ENCODE data around the gene SLC12A5. TPM values are rescaled to one million over a fixed set of nuclear protein-coding genes. Genes with fewer than 3 reads are reported as not detected.
"Not testable (repeated sequence)": the region's sequence is repeated elsewhere in the genome, so short reads cannot be mapped to it uniquely, and the experiment has no call there.

SLC12A5 gene
- total RNA-seq, 2 experiments from 2014 or later, result 1.3 to 1.7 TPM

- ChIA-PET POLR2A (no interaction called here), CTCF (interaction anchor here (0.6 to 2.7 kb wide), 6 partner anchors 54 to 114 kb away, joined by 3 to 24 read pairs (median 8); partner anchors contain the start of gene ZNF335)
- Mint-ChIP-seq H3K27me3 (ENCODE audit: low read depth) (no peaks in the 10 kb centered on the region), H3K36me3 (ENCODE audit: low read depth) (peaks cover 7% of the 10 kb centered on the region), H3K4me3 (no peak overlapping the region), H3K4me1 (ENCODE audit: low read depth) (peaks cover 33% of the 10 kb centered on the region), H3K9me3 (ENCODE audit: insufficient read depth) (no peaks in the 10 kb centered on the region), H3K27ac (no peak overlapping the region)
- no peak for ATAC-seq
- no peak for DNase-seq
These were observed 56.3 kb downstream of the SLC12A5 start for GRCh38 chr20:46085179-46085851.

DNA sequence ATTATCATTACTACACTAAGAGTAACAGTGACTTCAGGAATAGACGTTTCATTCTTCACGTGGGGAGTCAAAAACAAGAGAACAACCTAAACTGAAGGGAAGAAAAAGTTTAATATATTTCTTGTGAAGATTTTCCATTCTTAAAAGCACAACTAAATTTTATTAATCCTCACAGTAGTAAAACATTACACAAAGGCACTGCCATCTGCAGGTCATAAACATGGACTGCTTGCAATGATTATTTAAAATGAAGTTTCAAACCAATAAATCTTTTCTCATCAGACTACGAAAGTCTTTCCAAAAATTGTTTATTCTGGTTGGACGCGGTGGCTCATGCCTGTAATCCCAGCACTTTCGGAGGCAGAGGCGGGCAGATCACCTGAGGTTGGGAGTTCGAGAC is 58.1 kb downstream of the SLC12A5 start:
- Mint-ChIP-seq H3K4me3 (no peak overlapping the region), H3K36me3 (ENCODE audit: low read depth) (peaks cover 7% of the 10 kb centered on the region), H3K27ac (no peak overlapping the region), H3K4me1 (ENCODE audit: low read depth) (peaks cover 38% of the 10 kb centered on the region), H3K9me3 (ENCODE audit: insufficient read depth) (no peaks in the 10 kb centered on the region), H3K27me3 (ENCODE audit: low read depth) (no peaks in the 10 kb centered on the region)
- no peak for ATAC-seq
- POLR2A ChIA-PET, result interaction anchor here (0.9 kb wide), 1 partner anchor 26 kb away, joined by 3 read pairs; no protein-coding TSS in a partner anchor
- no peak for DNase-seq
- CTCF ChIA-PET, result interaction anchor here (0.9 to 2.4 kb wide), 8 partner anchors 17 to 313 kb away, joined by 3 to 24 read pairs (median 6); no protein-coding TSS in a partner anchor

- Mint-ChIP-seq H3K36me3 (ENCODE audit: low read depth) (peaks cover 7% of the 10 kb centered on the region), H3K9me3 (ENCODE audit: insufficient read depth) (no peaks in the 10 kb centered on the region), H3K27me3 (ENCODE audit: low read depth) (no peaks in the 10 kb centered on the region), H3K4me1 (ENCODE audit: low read depth) (peaks cover 40% of the 10 kb centered on the region), H3K4me3 (peak overlapping the region; percentile 78), H3K27ac (peak overlapping the region; percentile 86)
- no peak for ATAC-seq
- ChIA-PET POLR2A (interaction anchor here (0.6 to 1.6 kb wide), 6 partner anchors 23 to 231 kb away, joined by 3 to 6 read pairs (median 3); partner anchors contain the start of genes ACOT8, PCIF1 and ZSWIM3), CTCF (interaction anchor here (0.7 to 2.4 kb wide), 20 partner anchors 9 to 118 kb away, joined by 3 to 24 read pairs (median 4); no protein-coding TSS in a partner anchor)
- peak; percentile 34 for DNase-seq
These were observed 59.6 kb downstream of the SLC12A5 start for GRCh38 chr20:46088409-46089166.

DNA sequence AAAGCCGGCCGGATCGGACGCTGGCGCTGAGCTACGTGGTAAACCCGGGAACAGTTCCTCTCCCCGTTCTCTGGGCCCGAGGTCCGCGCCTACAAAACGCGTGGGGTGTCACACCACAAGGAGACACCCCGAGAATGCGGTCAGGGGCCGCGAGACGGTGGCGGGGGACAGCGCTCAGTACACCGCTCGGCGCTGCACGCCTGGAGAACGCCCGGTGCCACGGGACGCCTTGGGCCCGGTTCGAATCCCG is 60.1 kb downstream of the SLC12A5 start:
- POLR2A ChIA-PET, result interaction anchor here (0.6 to 1.6 kb wide), 4 partner anchors 23 to 155 kb away, joined by 3 to 6 read pairs (median 4); partner anchors contain the start of gene PCIF1

GRCh38 chr20:46089417-46090388 is 60.7 kb downstream of the SLC12A5 start, which contains the start of gene NCOA5:
Gene NCOA5, minus strand, starts transcription at chr20:46089962. Its CDS starts 10,538 bp downstream, at chr20:46079424.
- Mint-ChIP-seq H3K36me3 (ENCODE audit: low read depth) (peaks cover 7% of the 10 kb centered on the region), H3K4me1 (ENCODE audit: low read depth) (peaks cover 40% of the 10 kb centered on the region), H3K9me3 (ENCODE audit: insufficient read depth) (no peaks in the 10 kb centered on the region), H3K27me3 (ENCODE audit: low read depth) (no peaks in the 10 kb centered on the region), H3K27ac (peak within 1 kb of the TSS; percentile 86), H3K4me3 (peak within 1 kb of the TSS; percentile 78)
- ChIA-PET POLR2A (interaction anchor here (0.6 to 1.6 kb wide), 4 partner anchors 24 to 290 kb away, joined by 3 to 6 read pairs (median 3); partner anchors contain the start of gene PCIF1), CTCF (interaction anchor here (1.3 to 2.4 kb wide), 6 partner anchors 10 to 119 kb away, joined by 4 to 24 read pairs (median 14); no protein-coding TSS in a partner anchor)
- peak; percentile 96 for DNase-seq
- peak; percentile 91 for ATAC-seq

More for the DNA sequence above, 60.1 kb downstream of the SLC12A5 start:
- Mint-ChIP-seq H3K27ac (peak overlapping the region; percentile 86), H3K4me1 (ENCODE audit: low read depth) (peaks cover 40% of the 10 kb centered on the region), H3K4me3 (peak overlapping the region; percentile 78), H3K9me3 (ENCODE audit: insufficient read depth) (no peaks in the 10 kb centered on the region), H3K27me3 (ENCODE audit: low read depth) (no peaks in the 10 kb centered on the region), H3K36me3 (ENCODE audit: low read depth) (peaks cover 7% of the 10 kb centered on the region)
- CTCF ChIA-PET, result interaction anchor here (1.3 to 2.4 kb wide), 10 partner anchors 9 to 119 kb away, joined by 3 to 24 read pairs (median 6); no protein-coding TSS in a partner anchor
- ATAC-seq (peak; percentile 51), DNase-seq (no peak)

DNA sequence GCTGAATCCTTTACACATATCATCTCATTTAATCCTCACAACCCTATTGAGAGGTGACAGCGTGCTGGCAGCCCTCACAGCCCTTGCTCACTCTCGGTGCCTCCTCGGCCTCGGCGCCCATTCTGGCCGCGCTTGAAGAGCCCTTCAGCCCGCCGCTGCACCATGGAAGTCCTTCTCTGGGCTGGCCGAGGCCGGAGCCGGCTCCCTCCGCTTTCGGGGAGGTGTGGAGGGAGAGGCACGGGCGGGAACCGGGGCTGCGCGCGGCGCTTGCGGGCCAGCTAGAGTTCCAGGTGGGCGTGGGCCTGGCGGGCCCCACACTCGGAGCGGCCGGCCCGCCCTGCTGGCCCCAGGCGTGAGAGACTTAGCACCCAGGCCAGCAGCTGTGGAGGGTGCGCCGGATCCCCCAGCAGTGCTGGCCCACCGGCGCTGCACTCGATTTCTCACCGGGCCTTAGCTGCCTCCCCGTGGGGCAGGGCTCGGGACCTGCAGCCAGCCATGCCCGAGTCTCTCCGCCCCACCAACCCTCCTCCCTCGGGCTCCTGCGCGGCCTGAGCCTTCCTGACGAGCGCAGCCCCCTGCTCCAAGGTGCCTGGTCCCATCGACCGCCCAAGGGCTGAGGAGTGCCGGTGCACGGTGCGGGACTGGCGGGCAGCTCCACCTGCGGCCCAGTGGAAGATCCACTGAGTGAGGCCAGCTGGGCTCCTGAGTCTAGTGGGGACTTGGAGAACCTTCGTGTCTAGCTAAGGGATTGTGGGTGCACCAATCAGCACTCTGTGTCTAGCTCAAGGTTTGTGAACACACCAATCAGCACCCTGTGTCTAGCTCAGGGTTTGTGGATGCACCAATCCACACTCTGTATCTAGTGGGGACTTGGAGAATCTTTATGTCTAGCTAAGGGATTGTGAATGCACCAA is 62.9 kb downstream of the SLC12A5 start:
- ATAC-seq, result not testable (repeated sequence)

GRCh38 chr20:46093531-46093930 is 64.5 kb downstream of the SLC12A5 start:
- peaks cover 4% of the 10 kb centered on the region for H3K27me3 Mint-ChIP-seq (ENCODE audit: low read depth)
- no peak for DNase-seq
- H3K36me3 Mint-ChIP-seq (ENCODE audit: low read depth), result no peaks in the 10 kb centered on the region
- ATAC-seq, result no peak
- no peak overlapping the region for H3K4me3 Mint-ChIP-seq
- no peaks in the 10 kb centered on the region for H3K9me3 Mint-ChIP-seq (ENCODE audit: insufficient read depth)
- peaks cover 15% of the 10 kb centered on the region for H3K4me1 Mint-ChIP-seq (ENCODE audit: low read depth)
- H3K27ac Mint-ChIP-seq, result no peak overlapping the region
- CTCF ChIA-PET, result interaction anchor here (0.5 kb wide), 1 partner anchor 79 kb away, joined by 3 read pairs; no protein-coding TSS in a partner anchor
- POLR2A ChIA-PET, result no interaction called here

More for the DNA sequence above, 62.9 kb downstream of the SLC12A5 start:
- H3K36me3 Mint-ChIP-seq (ENCODE audit: low read depth); POLR2A ChIA-PET; CTCF ChIA-PET; H3K27me3 Mint-ChIP-seq (ENCODE audit: low read depth); H3K9me3 Mint-ChIP-seq (ENCODE audit: insufficient read depth); H3K27ac Mint-ChIP-seq; H3K4me3 Mint-ChIP-seq; DNase-seq: not testable (repeated sequence)
- peaks cover 31% of the 10 kb centered on the region for H3K4me1 Mint-ChIP-seq (ENCODE audit: low read depth)

- no peak for DNase-seq
- ChIA-PET POLR2A (no interaction called here), CTCF (no interaction called here)
- H3K4me3 Mint-ChIP-seq, result no peak overlapping the region
- peaks cover 37% of the 10 kb centered on the region for H3K27me3 Mint-ChIP-seq (ENCODE audit: low read depth)
- no peaks in the 10 kb centered on the region for H3K4me1 Mint-ChIP-seq (ENCODE audit: low read depth)
- no peaks in the 10 kb centered on the region for H3K36me3 Mint-ChIP-seq (ENCODE audit: low read depth)
- H3K27ac Mint-ChIP-seq, result no peak overlapping the region
- H3K9me3 Mint-ChIP-seq (ENCODE audit: insufficient read depth), result no peaks in the 10 kb centered on the region
- peak; percentile 27 for ATAC-seq
These were observed 70.7 kb downstream of the SLC12A5 start for GRCh38 chr20:46099491-46100287.

- H3K27me3 Mint-ChIP-seq (ENCODE audit: low read depth), result peaks cover 39% of the 10 kb centered on the region
- DNase-seq; H3K27ac Mint-ChIP-seq; H3K36me3 Mint-ChIP-seq (ENCODE audit: low read depth); H3K4me1 Mint-ChIP-seq (ENCODE audit: low read depth); H3K4me3 Mint-ChIP-seq; POLR2A ChIA-PET; ATAC-seq; CTCF ChIA-PET; H3K9me3 Mint-ChIP-seq (ENCODE audit: insufficient read depth): not testable (repeated sequence)
These were observed 71.4 kb downstream of the SLC12A5 start for GRCh38 chr20:46100444-46100843.

- DNase-seq (no peak), ATAC-seq (no peak)
- Mint-ChIP-seq H3K27ac (no peak overlapping the region), H3K36me3 (ENCODE audit: low read depth) (no peaks in the 10 kb centered on the region), H3K9me3 (ENCODE audit: insufficient read depth) (no peaks in the 10 kb centered on the region), H3K4me3 (no peak overlapping the region), H3K4me1 (ENCODE audit: low read depth) (no peaks in the 10 kb centered on the region), H3K27me3 (ENCODE audit: low read depth) (peaks cover 39% of the 10 kb centered on the region)
- ChIA-PET POLR2A (no interaction called here), CTCF (no interaction called here)
These were observed 72.0 kb downstream of the SLC12A5 start for GRCh38 chr20:46100988-46101387.
